Tibial artery (tissue), 4 donors: ENCODE data around the gene AP4S1.

Experiments
- DNase-seq, 2 donors: peaks; one replicate each; pipeline ENCODE4 v3.0.0-alpha.2; 2019
- H3K27ac ChIP-seq, 2 donors: fragments of 200-600 bp; sonication (generic) in 1 of 2; 1 replicate in 1 of 2; 2 replicates in 1 of 2; pipeline ENCODE4 v1.5.1; 2018 to 2019; ENCODE audit warnings: mild to moderate bottlenecking in 1 of 2
- H3K27me3 ChIP-seq, 2 donors: fragments of 200-600 bp; sonication (generic) in 1 of 2; one replicate each; pipeline versions ENCODE4 v1.5.1 to v1.6.0; 2016 to 2019
- H3K36me3 ChIP-seq, 3 donors: fragments of 200-600 bp; sonication (generic) in 2 of 3; one replicate each; pipeline ENCODE4 v1.5.1; 2016 to 2019; ENCODE audit warnings: mild to moderate bottlenecking in 2 of 3
- H3K4me1 ChIP-seq, 4 donors: fragments of 200-600 bp; sonication (generic) in 2 of 4; 1 replicate in 3 of 4; 2 replicates in 1 of 4; pipeline ENCODE4 v1.5.1; 2016 to 2019
- H3K4me3 ChIP-seq, 2 donors: fragments of 200-600 bp; sonication (generic) in 1 of 2; 1 replicate in 1 of 2; 2 replicates in 1 of 2; pipeline ENCODE4 v1.5.1; 2018 to 2019; ENCODE audit warnings: mild to moderate bottlenecking in 2 of 2
- H3K9me3 ChIP-seq, 3 donors: fragments of 200-600 bp; sonication (generic) in 1 of 3; one replicate each; pipeline ENCODE4 v1.5.1; 2016 to 2019
- intact Hi-C: fragments of 100-400 bp; cut with DNase I; formaldehyde crosslinking; loops from one replicate; pipeline ENCODE4 v1.15.0; 2023; ENCODE audit warnings: low total_unique reads
- TF ChIP-seq, protein P1 (sequence below), 2 experiments: fragments of 200-600 bp in 1 of 2; fragments of 450-650 bp in 1 of 2; IDR thresholded peaks; one replicate each; pipeline ENCODE4 v1.5.1; 2017 to 2019; ENCODE audit warnings: antibody characterized with exemption in 2 of 2, mild to moderate bottlenecking in 1 of 2, moderate library complexity in 1 of 2

AP4S1 gene

GRCh38 chr14:31027847-31028246 is 2.4 kb downstream of the AP4S1 start:
- DNase-seq: no peak
- H3K36me3 ChIP-seq: no peaks in the 10 kb centered on the region
- no peaks in the 10 kb centered on the region for H3K9me3 ChIP-seq
- TF ChIP-seq, protein P1, sequence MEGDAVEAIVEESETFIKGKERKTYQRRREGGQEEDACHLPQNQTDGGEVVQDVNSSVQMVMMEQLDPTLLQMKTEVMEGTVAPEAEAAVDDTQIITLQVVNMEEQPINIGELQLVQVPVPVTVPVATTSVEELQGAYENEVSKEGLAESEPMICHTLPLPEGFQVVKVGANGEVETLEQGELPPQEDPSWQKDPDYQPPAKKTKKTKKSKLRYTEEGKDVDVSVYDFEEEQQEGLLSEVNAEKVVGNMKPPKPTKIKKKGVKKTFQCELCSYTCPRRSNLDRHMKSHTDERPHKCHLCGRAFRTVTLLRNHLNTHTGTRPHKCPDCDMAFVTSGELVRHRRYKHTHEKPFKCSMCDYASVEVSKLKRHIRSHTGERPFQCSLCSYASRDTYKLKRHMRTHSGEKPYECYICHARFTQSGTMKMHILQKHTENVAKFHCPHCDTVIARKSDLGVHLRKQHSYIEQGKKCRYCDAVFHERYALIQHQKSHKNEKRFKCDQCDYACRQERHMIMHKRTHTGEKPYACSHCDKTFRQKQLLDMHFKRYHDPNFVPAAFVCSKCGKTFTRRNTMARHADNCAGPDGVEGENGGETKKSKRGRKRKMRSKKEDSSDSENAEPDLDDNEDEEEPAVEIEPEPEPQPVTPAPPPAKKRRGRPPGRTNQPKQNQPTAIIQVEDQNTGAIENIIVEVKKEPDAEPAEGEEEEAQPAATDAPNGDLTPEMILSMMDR (IDR thresholded peaks at IDR 0.05): no peak
- H3K27ac ChIP-seq: peak overlapping the region in 1 of 2 donors; percentile 100
- H3K4me1 ChIP-seq: peaks cover 0 to 25% (median 13%) of the 10 kb centered on the region in 4 donors
- H3K4me3 ChIP-seq: peak overlapping the region in 1 of 2 donors; percentile 100
- H3K27me3 ChIP-seq: no peaks in the 10 kb centered on the region
- intact Hi-C loops: no loop called here

DNA sequence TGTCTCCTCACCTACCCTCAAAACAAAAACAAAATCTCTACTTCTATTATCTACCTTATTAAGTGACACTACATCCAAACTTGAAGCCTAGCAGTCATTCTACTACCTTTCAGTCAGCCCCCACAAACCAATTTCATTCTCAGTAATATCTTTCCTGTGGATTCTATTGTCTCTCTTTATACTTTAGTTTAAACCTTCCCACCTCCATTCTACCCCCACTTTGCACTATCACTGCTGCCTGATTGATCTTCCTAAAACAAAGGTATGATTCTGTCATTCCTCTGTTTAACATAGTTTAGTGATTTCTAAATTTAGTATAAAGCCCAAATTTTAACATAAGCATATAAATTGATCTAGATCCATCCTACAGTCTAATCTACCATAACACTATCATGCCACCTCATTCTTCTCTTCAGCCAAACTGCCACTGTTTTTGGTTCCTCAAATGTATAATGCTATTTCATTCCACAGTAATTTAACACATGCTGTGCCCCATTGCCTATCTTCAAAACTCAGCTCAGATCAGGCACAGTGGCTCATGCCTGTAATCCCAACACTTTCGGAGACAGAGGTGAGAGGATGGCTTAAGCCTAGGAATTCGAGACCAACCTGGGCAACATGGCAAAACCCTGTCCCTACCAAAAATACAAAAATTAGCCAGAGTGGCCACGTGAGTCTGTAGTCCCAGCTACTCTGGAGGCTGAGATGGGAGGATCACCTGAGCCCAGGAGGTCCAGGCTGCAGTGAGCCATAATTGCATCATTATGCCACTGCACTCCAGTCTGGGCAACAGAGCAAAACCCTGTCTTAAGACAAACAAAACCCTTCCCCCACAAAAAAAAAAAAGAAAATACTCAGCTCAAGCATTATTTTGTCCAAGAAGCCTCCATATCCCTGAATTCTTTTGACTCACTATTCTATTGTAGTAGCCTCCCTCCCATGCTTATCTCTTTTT is 3.8 kb downstream of the AP4S1 start:
- no peak for DNase-seq
- no peaks in the 10 kb centered on the region for H3K36me3 ChIP-seq
- no peak overlapping the region for H3K27ac ChIP-seq
- H3K4me1 ChIP-seq: peaks cover 0 to 10% (median 4%) of the 10 kb centered on the region in 4 donors
- H3K27me3 ChIP-seq: no peaks in the 10 kb centered on the region
- no peak overlapping the region for H3K4me3 ChIP-seq
- TF ChIP-seq, protein P1 (IDR thresholded peaks at IDR 0.05): no peak
- intact Hi-C loops: no loop called here
- H3K9me3 ChIP-seq: no peaks in the 10 kb centered on the region

DNA sequence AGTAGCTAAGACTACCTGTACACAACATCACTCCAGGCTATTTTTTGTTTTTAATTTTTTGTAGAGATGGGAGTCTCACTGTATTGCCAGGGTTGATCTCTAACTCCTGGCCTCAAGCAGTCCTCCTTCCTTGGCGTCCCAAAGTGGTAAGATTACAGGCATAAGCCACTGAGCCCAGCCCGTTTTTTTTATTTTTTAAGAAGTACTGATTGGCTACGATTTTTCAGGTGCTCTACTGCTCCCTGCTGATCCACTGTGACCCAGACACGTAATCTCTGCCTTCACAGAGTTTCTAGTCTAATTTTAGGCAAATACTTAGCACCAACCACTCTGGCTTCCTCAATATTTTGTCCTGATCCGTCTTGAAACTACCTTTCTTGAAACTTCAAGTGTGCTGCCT is 5.0 kb downstream of the AP4S1 start:
- no peak overlapping the region for H3K27ac ChIP-seq
- H3K36me3 ChIP-seq: no peaks in the 10 kb centered on the region
- TF ChIP-seq, protein P1 (IDR thresholded peaks at IDR 0.05): no peak
- no peak overlapping the region for H3K4me3 ChIP-seq
- intact Hi-C loops: no loop called here
- H3K4me1 ChIP-seq: peaks cover 0 to 4% (median 2%) of the 10 kb centered on the region in 4 donors
- H3K9me3 ChIP-seq: no peaks in the 10 kb centered on the region
- no peaks in the 10 kb centered on the region for H3K27me3 ChIP-seq
- DNase-seq: no peak

DNA sequence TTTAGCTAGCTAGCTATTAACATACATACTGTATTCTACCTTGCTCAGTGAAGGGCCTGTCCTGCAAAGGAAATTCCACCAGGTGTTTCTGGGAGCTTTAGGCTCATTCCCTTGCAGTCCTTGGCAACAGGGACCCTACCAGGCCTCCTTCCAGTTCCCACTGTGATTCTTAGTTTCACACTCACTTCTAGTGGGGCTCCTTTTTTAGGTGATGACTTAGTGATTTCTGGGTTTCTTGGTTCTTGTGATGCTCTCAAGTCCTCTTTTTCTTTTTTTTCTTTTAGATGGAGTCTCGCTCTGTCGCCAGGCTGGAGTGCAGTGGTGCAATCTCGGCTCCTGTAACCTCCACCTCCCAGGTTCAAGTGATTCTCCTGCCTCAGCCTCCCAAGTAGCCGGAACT is 11.1 kb downstream of the AP4S1 start:
- TF ChIP-seq, protein P1 (IDR thresholded peaks at IDR 0.05): no peak
- no peak for DNase-seq
- H3K9me3 ChIP-seq: no peaks in the 10 kb centered on the region
- H3K4me1 ChIP-seq: no peaks in the 10 kb centered on the region
- peaks cover 0 to 11% (median 4%) of the 10 kb centered on the region in 3 donors for H3K36me3 ChIP-seq
- H3K27ac ChIP-seq: no peak overlapping the region
- intact Hi-C loops: no loop called here
- H3K4me3 ChIP-seq: no peak overlapping the region
- H3K27me3 ChIP-seq: no peaks in the 10 kb centered on the region

GRCh38 chr14:31037709-31038221 is 12.3 kb downstream of the AP4S1 start:
- no peak for DNase-seq
- TF ChIP-seq, protein P1 (IDR thresholded peaks at IDR 0.05): no peak
- intact Hi-C loops: no loop called here

More at GRCh38 chr14:31037709-31038221, 12.3 kb downstream of the AP4S1 start:
- no peaks in the 10 kb centered on the region for H3K4me1 ChIP-seq
- no peaks in the 10 kb centered on the region for H3K27me3 ChIP-seq
- H3K36me3 ChIP-seq: peaks cover 0 to 11% (median 4%) of the 10 kb centered on the region in 3 donors
- no peaks in the 10 kb centered on the region for H3K9me3 ChIP-seq
- H3K27ac ChIP-seq: no peak overlapping the region
- H3K4me3 ChIP-seq: no peak overlapping the region
